H9 (cell line): ENCODE results near the gene ATXN3. TPM values are rescaled to one million over a fixed set of nuclear protein-coding genes. Genes with fewer than 3 reads are reported as not detected.

Source experiments
- DNase-seq: peaks from one replicate; pipeline ENCODE4 v3.0.0-alpha.2; 2017
- H2AFZ ChIP-seq: one replicate; pipeline ENCODE4 v1.6.1; 2013; ENCODE audit warnings: mild to moderate bottlenecking, low read length, control low read depth, moderate library complexity
- H2AK5ac ChIP-seq: 2 replicates; pipeline ENCODE4 v1.6.1; 2013; ENCODE audit warnings: low read length, control low read depth, mixed read lengths; ENCODE audit not compliant: insufficient read length
- H2BK120ac ChIP-seq: one replicate; pipeline ENCODE4 v1.6.1; 2013; ENCODE audit warnings: low read depth, mild to moderate bottlenecking, low read length, control low read depth, inconsistent platforms; ENCODE audit not compliant: poor library complexity, severe bottlenecking
- H2BK12ac ChIP-seq: 2 replicates; pipeline ENCODE4 v1.6.1; 2013; ENCODE audit warnings: low read length, control low read depth, mixed read lengths, low read depth; ENCODE audit not compliant: insufficient read length
- H2BK15ac ChIP-seq: 2 replicates; pipeline ENCODE4 v1.6.1; 2013; ENCODE audit warnings: low read depth, low read length, control low read depth
- H2BK20ac ChIP-seq: one replicate; pipeline ENCODE4 v1.6.1; 2013; ENCODE audit warnings: low read depth, mild to moderate bottlenecking, low read length, control low read depth, inconsistent platforms; ENCODE audit not compliant: poor library complexity, severe bottlenecking
- H2BK5ac ChIP-seq: 2 replicates; pipeline ENCODE4 v1.6.1; 2013; ENCODE audit warnings: low read length, control low read depth, mixed read lengths; ENCODE audit not compliant: insufficient read length
- H3K14ac ChIP-seq: 2 replicates; pipeline ENCODE4 v1.6.1; 2013; ENCODE audit warnings: low read length, control low read depth; ENCODE audit not compliant: insufficient read depth
- H3K18ac ChIP-seq: 2 replicates; pipeline ENCODE4 v1.6.1; 2013; ENCODE audit warnings: low read depth, mild to moderate bottlenecking, mixed read lengths, low read length, control low read depth; ENCODE audit not compliant: insufficient read length
- H3K23ac ChIP-seq: 2 replicates; pipeline ENCODE4 v1.6.1; 2013; ENCODE audit warnings: low read length, control low read depth, mixed read lengths, low read depth; ENCODE audit not compliant: insufficient read length
- H3K23me2 ChIP-seq: 2 replicates; pipeline ENCODE4 v1.6.1; 2013; ENCODE audit warnings: low read depth, mild to moderate bottlenecking, mixed read lengths, low read length, control low read depth; ENCODE audit not compliant: insufficient read length, poor library complexity, severe bottlenecking
- H3K27ac ChIP-seq: 2 replicates; pipeline ENCODE4 v1.5.1; 2013; ENCODE audit warnings: low read length, control low read depth, mixed read lengths, low read depth; ENCODE audit not compliant: insufficient read length
- H3K27me3 ChIP-seq: 2 replicates; pipeline ENCODE4 v1.6.1; 2013; ENCODE audit warnings: low read length, control low read depth, inconsistent platforms; ENCODE audit not compliant: insufficient read depth
- H3K4ac ChIP-seq: 2 replicates; pipeline ENCODE4 v1.6.1; 2013; ENCODE audit warnings: low read depth, mild to moderate bottlenecking, control low read depth, inconsistent platforms, low read length, moderate library complexity
- H3K4me1 ChIP-seq: 2 replicates; pipeline ENCODE4 v1.6.1; 2013; ENCODE audit warnings: low read length, control low read depth, inconsistent platforms; ENCODE audit not compliant: insufficient read depth
- H3K4me2 ChIP-seq: 2 replicates; pipeline ENCODE4 v1.6.1; 2013; ENCODE audit warnings: low read length, control low read depth, mixed read lengths; ENCODE audit not compliant: insufficient read length, insufficient read depth
- H3K56ac ChIP-seq: 2 replicates; pipeline ENCODE4 v1.6.1; 2013; ENCODE audit warnings: low read depth, mild to moderate bottlenecking, mixed read lengths, low read length, control low read depth; ENCODE audit not compliant: insufficient read length
- H3K79me1 ChIP-seq: 2 replicates; pipeline ENCODE4 v1.6.1; 2013; ENCODE audit warnings: low read depth, mild to moderate bottlenecking, moderate library complexity, low read length, control low read depth, inconsistent platforms; ENCODE audit not compliant: insufficient read depth, poor library complexity, severe bottlenecking
- H3K79me2 ChIP-seq: 2 replicates; pipeline ENCODE4 v1.6.1; 2013; ENCODE audit warnings: low read length, control low read depth, inconsistent platforms; ENCODE audit not compliant: insufficient read depth
- H3K9ac ChIP-seq: 2 replicates; pipeline ENCODE4 v1.6.1; 2013; ENCODE audit warnings: low read length, control low read depth, mixed read lengths; ENCODE audit not compliant: insufficient read length; ENCODE audit errors: extremely low read depth
- H3K9me3 ChIP-seq: one replicate; pipeline ENCODE4 v1.6.1; 2013; ENCODE audit warnings: low read depth, low read length, inconsistent platforms; ENCODE audit not compliant: control insufficient read depth
- H3T11ph ChIP-seq: one replicate; pipeline ENCODE4 v1.6.1; 2013; ENCODE audit warnings: mild to moderate bottlenecking, low read length, control low read depth, inconsistent platforms
- H4K20me1 ChIP-seq: one replicate; pipeline ENCODE4 v1.6.1; 2013; ENCODE audit not compliant: control insufficient read depth, insufficient read length, insufficient read depth
- H4K5ac ChIP-seq: 2 replicates; pipeline ENCODE4 v1.6.1; 2013; ENCODE audit warnings: low read depth, mild to moderate bottlenecking, mixed read lengths, low read length, control low read depth; ENCODE audit not compliant: insufficient read length
- H4K8ac ChIP-seq: replicated peaks from 2 replicates; pipeline ENCODE4 v1.6.1; 2013; ENCODE audit warnings: low read length, control low read depth, mixed read lengths, low read depth; ENCODE audit not compliant: insufficient read length
- H4K91ac ChIP-seq: 2 replicates; pipeline ENCODE4 v1.6.1; 2013; ENCODE audit warnings: low read depth, mild to moderate bottlenecking, moderate library complexity, mixed read lengths, low read length, control low read depth; ENCODE audit not compliant: insufficient read length
- H3K27ac Mint-ChIP-seq, 3 experiments: 2 replicates in 2 of 3; 3 replicates in 1 of 3; pipeline ENCODE4 v1.8.0; 2020 to 2021; ENCODE audit warnings: mixed read lengths in 3 of 3, mild to moderate bottlenecking in 1 of 3, moderate library complexity in 1 of 3
- H3K27me3 Mint-ChIP-seq: 2 replicates; pipeline ENCODE4 v1.8.0; 2021; ENCODE audit warnings: low read depth, mild to moderate bottlenecking, moderate library complexity, mixed read lengths
- H3K36me3 Mint-ChIP-seq, 3 experiments: 2 replicates in 2 of 3; 3 replicates in 1 of 3; pipeline ENCODE4 v1.8.0; 2020 to 2021; ENCODE audit warnings: low read depth in 3 of 3, mixed read lengths in 3 of 3; ENCODE audit not compliant: insufficient read depth in 1 of 3
- H3K4me1 Mint-ChIP-seq, 2 experiments: 2 replicates each; pipeline ENCODE4 v1.8.0; 2020; ENCODE audit warnings: mixed read lengths in 2 of 2
- H3K4me3 Mint-ChIP-seq, 2 experiments: 2 replicates in 1 of 2; 3 replicates in 1 of 2; pipeline ENCODE4 v1.8.0; 2020 to 2021; ENCODE audit warnings: mild to moderate bottlenecking in 2 of 2, mixed read lengths in 2 of 2, moderate library complexity in 1 of 2
- H3K9me3 Mint-ChIP-seq, 2 experiments: 2 replicates in 1 of 2; 3 replicates in 1 of 2; pipeline ENCODE4 v1.8.0; 2020; ENCODE audit warnings: mild to moderate bottlenecking in 2 of 2, mixed read lengths in 2 of 2, moderate library complexity in 1 of 2
- CTCF ChIP-seq: fragments of 200-600 bp; sonication (generic); conservative IDR thresholded peaks from 3 replicates; pipeline ENCODE4 v1.8.0; 2021; ENCODE audit warnings: antibody characterized with exemption, mild to moderate bottlenecking
- WGBS: extraction: QIAGEN DNeasy Blood & Tissue Kit; methylation state at CpG from one replicate; pipeline ENCODE4 v1.1.7; 2013; ENCODE audit warnings: missing lambda C conversion rate, low lambda C conversion rate, mixed read lengths; ENCODE audit not compliant: insufficient read length; ENCODE audit errors: extremely low coverage; 5-methylcytosine and 5-hydroxymethylcytosine counted together
- total RNA-seq: library from RNA; stranded (reverse); gene quantifications from 2 replicates; pipeline ENCODE4 v1.2.1, GENCODE V29; 2021

Gene ATXN3
- total RNA-seq, 1 experiment from 2014 or later, result 29.7 TPM

DNA sequence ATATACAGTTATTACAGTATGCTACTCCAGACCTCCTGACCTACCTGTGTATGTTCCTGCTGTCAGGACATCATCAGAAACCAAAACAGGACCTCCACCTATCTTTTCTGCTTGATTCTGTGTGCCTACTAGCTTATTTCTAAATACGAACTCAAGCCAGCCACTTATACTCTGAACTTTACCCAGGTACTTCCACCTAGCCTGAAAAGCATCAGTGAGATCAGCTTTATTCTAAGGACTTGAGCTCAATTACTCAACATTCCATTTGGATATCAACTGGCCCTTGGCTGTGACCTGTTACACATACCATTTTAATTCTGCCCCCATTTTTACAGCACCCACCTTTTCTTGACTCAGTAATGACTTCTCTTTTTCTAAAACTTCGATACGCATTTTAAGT lies 95.7 kb downstream of the ATXN3 start:
- Histone ChIP-seq H3K14ac (no peak overlapping the region), H3K23ac (no peak overlapping the region), H3K27ac (no peak overlapping the region), H2BK120ac (no peak overlapping the region), H2AFZ (no peak overlapping the region), H3T11ph (no peak overlapping the region), H3K4ac (no peak overlapping the region), H4K5ac (no peak overlapping the region), H3K79me2 (no peaks in the 10 kb centered on the region), H3K27me3 (no peaks in the 10 kb centered on the region), H2BK20ac (no peak overlapping the region), H3K18ac (no peak overlapping the region), H4K8ac (no peak overlapping the region), H3K23me2 (no peaks in the 10 kb centered on the region), H4K91ac (no peak overlapping the region), H4K20me1 (no peaks in the 10 kb centered on the region), H2BK12ac (no peak overlapping the region), H2BK5ac (no peak overlapping the region), H3K4me1 (no peaks in the 10 kb centered on the region), H3K9ac (no peak overlapping the region), H3K56ac (no peak overlapping the region), H2BK15ac (no peak overlapping the region), H3K79me1 (no peaks in the 10 kb centered on the region), H2AK5ac (no peak overlapping the region), H3K9me3 (no peaks in the 10 kb centered on the region), H3K4me2 (no peak overlapping the region)
- Mint-ChIP-seq H3K27me3 (no peaks in the 10 kb centered on the region), H3K36me3 (peaks cover 7 to 45% (median 32%) of the 10 kb centered on the region in 3 experiments; a peak in 6 of 7 replicates), H3K9me3 (no peaks in the 10 kb centered on the region), H3K27ac (no peak overlapping the region), H3K4me1 (no peaks in the 10 kb centered on the region), H3K4me3 (no peak overlapping the region)
- no peak for TF ChIP-seq CTCF
- DNase-seq, result no peak
- no CpG with 5 or more reads among the region's 3 CpGs for WGBS
